Renal cortex interstitium (tissue), 11 donors: ENCODE measurements around the gene NMT2. TPM values are rescaled to one million over a fixed set of nuclear protein-coding genes. Genes with fewer than 3 reads are reported as not detected.

Experiments
- DNase-seq, 11 donors: peaks; one replicate each; pipeline ENCODE4 v3.0.0-alpha.2; 2013; ENCODE audit warnings: low read depth in 9 of 11, low spot score in 4 of 11; ENCODE audit errors: extremely low read depth in 1 of 11
- polyA plus RNA-seq, 3 donors: library from polyadenylated mRNA; unstranded; fragments of 120-200 nt; gene quantifications; one replicate each; pipeline ENCODE4 v1.2.1, GENCODE V29; 2013; ENCODE audit not compliant: insufficient read length in 3 of 3

NMT2 gene
- polyA plus RNA-seq, 3 donors, result 30.2 to 40.1 (median 35.4) TPM

DNA sequence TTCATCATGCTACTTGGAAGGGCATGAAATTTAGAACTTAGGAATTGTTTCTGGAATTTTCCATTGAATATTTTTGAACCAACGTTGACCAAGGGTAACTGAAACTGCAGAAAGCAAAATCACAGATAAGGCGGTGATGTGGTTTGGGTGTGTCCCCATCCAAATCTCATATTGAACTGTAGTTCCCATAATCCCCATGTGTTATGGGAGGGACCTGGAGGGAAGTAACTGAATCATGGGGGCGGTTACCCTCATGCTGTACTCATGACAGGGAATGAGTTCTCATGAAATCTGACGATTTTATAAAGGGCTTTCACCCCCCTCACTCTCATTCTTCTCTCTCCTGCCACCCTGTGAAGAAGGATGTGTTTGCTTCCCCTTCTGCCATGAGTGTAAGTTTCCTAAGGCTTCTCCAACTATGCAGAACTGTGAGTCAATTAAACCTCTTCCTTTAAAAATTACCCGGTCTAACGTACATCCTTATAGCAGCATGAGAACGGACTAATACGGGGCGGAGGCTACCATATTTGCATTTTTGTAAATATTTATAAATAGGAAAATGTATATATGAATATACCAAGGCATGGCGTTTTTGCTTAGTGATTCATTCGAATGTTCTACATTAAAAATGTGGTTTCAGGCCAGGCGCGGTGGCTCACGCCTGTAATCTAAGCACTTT is 12.4 kb downstream of the NMT2 start:
- no peak for DNase-seq

- no peak for DNase-seq
Observed at GRCh38 chr10:15152556-15152955, 15.9 kb downstream of the NMT2 start.

DNA sequence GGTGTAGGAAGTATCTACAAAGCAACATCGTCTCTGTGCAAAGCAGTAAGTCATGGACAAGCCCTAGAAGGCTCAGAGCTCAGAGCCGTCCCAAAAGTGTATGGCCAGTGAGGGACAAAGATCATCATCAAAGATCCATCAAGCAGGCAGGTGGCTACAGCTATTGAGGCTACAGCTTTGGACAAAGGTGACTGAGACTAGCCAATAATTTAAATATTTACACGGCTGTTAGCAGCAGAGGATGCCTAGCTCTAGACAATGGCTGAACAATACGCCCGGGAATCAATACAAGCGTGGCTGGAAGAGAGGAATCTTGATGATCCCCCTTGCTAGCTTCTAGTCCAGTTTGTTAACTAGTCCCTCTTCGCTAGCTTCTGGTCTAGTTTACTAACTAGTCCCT is 17.9 kb downstream of the NMT2 start:
- no peak for DNase-seq

- DNase-seq, result no peak
Observed at GRCh38 chr10:15149042-15149771, 19.3 kb downstream of the NMT2 start.

- no peak for DNase-seq
Observed at GRCh38 chr10:15147594-15148392, 20.7 kb downstream of the NMT2 start.

GRCh38 chr10:15146366-15146765 is 22.1 kb downstream of the NMT2 start:
- DNase-seq, result no peak

DNA sequence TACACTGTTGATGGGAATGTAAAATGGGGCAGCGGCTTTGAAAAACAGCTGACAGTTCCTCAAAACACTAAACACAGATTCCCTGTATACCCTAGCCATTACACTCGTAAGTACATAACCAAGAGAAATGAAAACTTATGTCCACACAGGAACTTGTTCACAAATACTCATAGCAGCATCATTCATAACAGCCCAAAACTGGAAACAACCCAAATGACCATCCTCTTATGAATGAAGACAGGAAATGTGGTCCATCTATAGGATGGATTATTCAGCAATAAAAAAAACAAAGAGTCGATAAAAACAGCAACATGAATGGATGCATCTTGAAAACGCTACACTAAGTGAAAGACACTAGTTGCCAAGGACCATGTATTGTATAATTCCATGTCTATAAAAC is 23.7 kb downstream of the NMT2 start:
- DNase-seq, result no peak

DNA sequence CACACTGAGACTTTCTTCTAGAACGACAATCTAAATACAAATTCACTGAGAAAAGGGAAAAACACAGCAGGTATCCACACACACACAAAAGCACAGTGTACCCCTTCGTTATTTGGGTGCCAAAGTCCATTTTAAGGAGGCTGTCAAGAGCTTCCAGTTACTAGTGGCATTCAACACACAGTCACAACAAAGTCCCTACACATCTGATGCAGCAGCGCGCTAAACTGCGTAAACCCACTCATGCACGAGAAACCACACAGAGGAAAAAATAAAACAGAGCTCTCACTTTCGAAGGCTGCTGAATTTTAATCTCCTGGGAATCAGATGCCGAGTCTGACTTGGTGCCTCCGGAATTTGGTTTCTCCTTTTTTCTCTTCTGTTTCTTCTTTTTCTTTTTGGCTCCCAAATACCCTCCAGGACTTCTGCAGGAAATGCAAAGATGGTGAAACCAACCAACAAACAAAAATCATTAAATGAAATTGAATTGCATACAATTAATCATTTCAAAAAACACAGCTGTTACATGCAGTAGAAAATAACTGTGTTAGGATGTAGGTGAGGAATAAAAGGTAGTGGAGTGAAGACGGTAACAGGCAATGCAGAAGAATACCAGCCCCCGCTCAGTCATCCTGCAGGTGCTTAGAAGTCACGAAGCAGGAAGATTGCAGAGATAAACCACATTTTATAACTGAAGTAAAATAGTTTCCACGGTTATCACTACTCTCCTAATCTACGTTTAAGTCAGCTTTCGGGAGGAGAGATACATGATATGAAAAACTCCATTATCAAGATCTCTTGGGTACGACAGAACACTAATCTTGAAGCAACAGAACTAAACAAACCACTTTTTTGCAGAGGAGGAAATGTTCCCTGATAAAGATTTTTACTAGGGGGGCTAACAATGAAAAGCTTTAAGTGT is 27.1 kb downstream of the NMT2 start:
- peak in 5 of 11 donors; percentile 17 to 25 (median 22) for DNase-seq

GRCh38 chr10:15140698-15141097 is 27.8 kb downstream of the NMT2 start:
- DNase-seq, result no peak

DNA sequence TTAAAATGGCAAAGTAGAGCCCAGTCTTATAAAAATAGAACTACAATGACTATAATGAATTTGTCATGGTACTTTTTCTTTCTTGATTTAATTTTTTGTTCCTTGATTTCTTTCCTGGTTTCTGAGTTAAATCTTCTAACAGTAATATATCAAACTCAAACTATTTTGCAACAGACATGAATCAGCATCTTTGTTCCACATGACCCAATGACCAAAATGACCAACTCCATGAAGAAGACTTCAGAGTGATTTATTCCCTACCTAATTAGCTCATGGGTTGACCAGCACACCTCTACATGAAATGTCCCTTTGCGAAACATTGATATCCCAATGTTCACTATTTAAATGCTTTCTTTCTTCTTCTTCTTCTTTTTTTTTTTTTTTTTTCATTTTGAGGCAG is 30.9 kb downstream of the NMT2 start:
- no peak for DNase-seq

GRCh38 chr10:15137036-15137359 is 31.5 kb downstream of the NMT2 start:
- no peak for DNase-seq

DNA sequence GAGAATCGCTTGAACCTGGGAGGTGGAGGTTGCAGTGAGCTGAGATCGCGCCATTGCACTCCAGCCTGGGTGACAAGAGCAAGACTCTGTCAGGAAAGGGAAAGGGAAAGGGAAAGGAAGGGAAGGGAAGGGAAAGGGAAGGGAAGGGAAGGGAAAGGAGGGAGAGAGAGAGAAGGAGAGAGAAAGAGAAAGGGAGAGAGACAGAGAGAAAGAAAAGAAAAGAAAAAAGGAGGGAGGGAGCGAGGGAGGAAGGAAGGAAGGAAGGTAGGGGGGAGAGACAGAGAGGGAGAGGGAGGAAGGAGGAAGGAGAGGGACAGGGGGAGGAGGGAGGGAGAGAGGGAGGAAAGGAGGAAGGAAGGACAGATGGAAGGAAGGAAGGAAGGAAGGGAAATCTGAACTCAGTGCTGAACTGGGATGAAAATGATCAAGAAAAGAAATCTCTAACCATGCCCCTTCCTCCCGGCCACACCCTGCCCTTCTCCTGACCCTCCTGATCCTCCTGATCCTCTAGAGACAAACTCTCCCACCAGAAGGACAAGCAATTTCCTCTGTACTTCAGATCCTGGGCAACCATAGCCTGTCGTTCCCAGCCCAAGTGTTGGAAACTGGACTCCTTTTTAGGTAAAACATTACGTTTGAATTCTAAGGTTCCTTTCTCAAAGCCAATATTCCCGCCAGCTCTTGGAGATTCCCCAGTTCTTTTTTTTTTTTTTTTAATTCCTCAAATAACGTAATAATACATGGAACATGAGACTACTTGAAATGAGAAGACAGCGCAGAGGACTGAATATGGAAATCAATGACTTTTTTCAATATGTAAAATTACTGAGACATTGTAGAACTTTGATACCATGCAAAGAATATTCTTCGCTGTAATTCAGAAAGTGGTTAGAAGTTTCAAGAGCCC is 32.1 kb downstream of the NMT2 start:
- no peak for DNase-seq

GRCh38 chr10:15131330-15131729 is 37.2 kb downstream of the NMT2 start:
- no peak for DNase-seq

GRCh38 chr10:15124908-15125307 is 43.6 kb downstream of the NMT2 start:
- no peak for DNase-seq

- no peak for DNase-seq
Observed at GRCh38 chr10:15124190-15124589, 44.3 kb downstream of the NMT2 start.

DNA sequence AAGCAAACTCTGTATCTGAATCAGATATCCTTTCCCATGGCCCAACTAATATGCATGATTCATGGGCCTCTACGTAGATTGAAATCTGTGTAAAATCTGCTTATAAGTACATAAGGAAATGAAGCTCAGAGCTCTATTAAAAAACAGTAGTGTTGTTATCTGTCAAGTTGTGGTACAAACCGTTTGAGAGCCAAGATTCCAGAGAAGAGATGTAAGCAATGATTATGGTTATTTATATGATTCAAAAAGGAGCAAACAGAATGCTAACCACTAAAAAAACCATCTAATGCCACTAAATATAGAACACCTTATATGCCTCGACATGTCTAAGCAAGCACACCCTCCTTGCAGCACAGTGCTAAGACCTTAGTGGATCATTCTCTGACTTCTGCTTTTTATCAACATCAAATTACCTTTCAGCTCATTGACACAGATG is 44.7 kb downstream of the NMT2 start:
- no peak for DNase-seq

- no peak for DNase-seq
Observed at GRCh38 chr10:15122477-15123030, 45.9 kb downstream of the NMT2 start.

DNA sequence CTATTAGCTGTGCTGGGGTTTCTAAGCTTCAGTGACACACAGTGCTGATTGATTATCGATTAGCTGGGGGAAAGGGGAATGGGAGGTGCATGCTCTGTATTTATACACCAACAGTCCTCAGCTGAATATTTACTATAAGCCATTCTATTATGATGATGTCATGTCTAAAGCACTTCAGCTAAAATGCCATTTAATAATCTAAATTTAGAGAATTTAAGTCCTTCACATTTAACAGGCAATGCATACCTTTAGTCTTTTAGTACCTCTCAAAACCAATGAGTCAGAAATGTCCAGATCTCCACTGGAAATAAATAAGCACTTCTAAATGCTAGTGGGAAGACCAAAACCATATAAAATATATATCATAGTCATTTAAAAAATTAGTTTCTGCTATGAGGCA is 46.8 kb downstream of the NMT2 start:
- no peak for DNase-seq
